ENCODE measurements around the gene KIR2DL1. TPM values are rescaled to one million over a fixed set of nuclear protein-coding genes. Genes with fewer than 3 reads are reported as not detected.

Gene KIR2DL1
- total and polyA plus RNA-seq, 2 of the 4 experiments (the other 2 are of a cell fraction): not detected

- H2BK15ac ChIP-seq (ENCODE audit: low read depth, low read length): no peak within 1 kb of the TSS
- in situ Hi-C loops (cut with MboI; ENCODE audit: low sequenced_read_pairs) (no loop called here), intact Hi-C loops (cut with micrococcal nuclease) (no loop called here), dilution Hi-C loops (cut with HindIII; ENCODE audit: low sequenced_read_pairs, unreplicated experiment) (no loop called here)
- peaks cover 24% of the 10 kb centered on the region; the same call in 1 of the 2 replicates for H3K9me3 ChIP-seq (ENCODE audit: control insufficient read depth, insufficient read depth, low read length)
- H2AFZ ChIP-seq (replicated peaks; ENCODE audit: low read length, poor library complexity): peak within 1 kb of the TSS; percentile 21
- no peak within 1 kb of the TSS for H2BK20ac ChIP-seq (ENCODE audit: low read depth, low read length)
- H2AK5ac ChIP-seq (ENCODE audit: low read depth, low read length): no peak within 1 kb of the TSS
- ATAC-seq (ENCODE audit: low read depth) (no peak), DNase-seq (no peak)
- H3K27me3 ChIP-seq (ENCODE audit: control insufficient read depth, insufficient read depth, low read length): no peaks in the 10 kb centered on the region
- H3K79me1 ChIP-seq (ENCODE audit: low read depth in 1 of 2, low read length in 2 of 2): no peaks in the 10 kb centered on the region
- H2AK9ac ChIP-seq (replicated peaks; ENCODE audit: low read depth, low read length, poor library complexity): no peak within 1 kb of the TSS
- H2BK120ac ChIP-seq (ENCODE audit: low read depth, low read length): no peak within 1 kb of the TSS
- no peak within 1 kb of the TSS for H3K56ac ChIP-seq (ENCODE audit: extremely low read depth, insufficient read depth, low read length)
- H3K4me1 ChIP-seq (ENCODE audit: control insufficient read depth, insufficient read depth, low read length): no peaks in the 10 kb centered on the region
- no peak within 1 kb of the TSS for H4K8ac ChIP-seq (ENCODE audit: low read depth in 2 of 2, low read length in 2 of 2)
- no peak within 1 kb of the TSS for H3K27ac ChIP-seq (ENCODE audit: insufficient read depth, low read length)
- H3K4me3 ChIP-seq (ENCODE audit: insufficient read depth, low read depth, low read length): no peak within 1 kb of the TSS
- H4K91ac ChIP-seq (ENCODE audit: insufficient read depth, low read depth, low read length): no peak within 1 kb of the TSS
- no peaks in the 10 kb centered on the region for H4K20me1 ChIP-seq (ENCODE audit: insufficient read depth, low read length)
- H2BK5ac ChIP-seq (ENCODE audit: low read depth, low read length, poor library complexity, severe bottlenecking): no peak within 1 kb of the TSS
- no peaks in the 10 kb centered on the region for H3K36me3 ChIP-seq (ENCODE audit: control insufficient read depth, insufficient read depth, low read length)
- no peak within 1 kb of the TSS for H3K23ac ChIP-seq (ENCODE audit: low read depth, low read length)
- H3K9ac ChIP-seq (ENCODE audit: low read depth, low read length): no peak within 1 kb of the TSS
- ChIA-PET POLR2A (ENCODE audit: unreplicated experiment) (no interaction called here), CTCF (no interaction called here)
- BruUV-seq (replicated peaks): no TSS peak
- no peak within 1 kb of the TSS for H4K5ac ChIP-seq (ENCODE audit: low read depth, low read length)
- TF ChIP-seq FOS (IDR thresholded peaks at IDR 0.05; ENCODE audit: low read depth, low read length) (no peak), NFE2L2 (IDR thresholded peaks at IDR 0.05; ENCODE audit: low read depth, low read length) (no peak), RFX5 (IDR thresholded peaks at IDR 0.05; ENCODE audit: low read depth, low read length) (no peak), RAD21 (IDR thresholded peaks at IDR 0.05; ENCODE audit: low read length) (no peak), MAFK (IDR thresholded peaks at IDR 0.05; ENCODE audit: low read depth, low read length) (no peak), SMC3 (IDR thresholded peaks at IDR 0.05; ENCODE audit: low read depth, low read length) (no peak), CTCF (conservative IDR thresholded peaks at IDR 0.05; ENCODE audit: low read depth, low read length) (no peak), CEBPB (IDR thresholded peaks at IDR 0.05; ENCODE audit: low read depth, low read length) (no peak), CHD1 (IDR thresholded peaks at IDR 0.05; ENCODE audit: low read depth, low read length) (no peak), MXI1 (IDR thresholded peaks at IDR 0.05; ENCODE audit: borderline replicate concordance, low read depth, low read length) (no peak), USF2 (IDR thresholded peaks at IDR 0.05; ENCODE audit: low read depth, low read length) (no peak), MAZ (IDR thresholded peaks at IDR 0.05; ENCODE audit: borderline replicate concordance, low read depth, low read length) (no peak), RCOR1 (IDR thresholded peaks at IDR 0.05; ENCODE audit: insufficient replicate concordance, low read length) (no peak), BHLHE40 (IDR thresholded peaks at IDR 0.05; ENCODE audit: low read depth, low read length) (no peak), ELK1 (IDR thresholded peaks at IDR 0.05; ENCODE audit: borderline replicate concordance, low read depth, low read length) (no peak), POLR2A (IDR thresholded peaks at IDR 0.05; ENCODE audit: low read depth, low read length) (no peak)
- H3K9me1 ChIP-seq (ENCODE audit: insufficient read depth, low read length): no peaks in the 10 kb centered on the region
- no peak within 1 kb of the TSS for H3K14ac ChIP-seq (replicated peaks; ENCODE audit: low read depth, low read length)
- 67% methylated on average over 3 of the region's 10 CpGs; no CpG with 5 or more reads in 1 of the 2 experiments for WGBS, 2 experiments (ENCODE audit: extremely low coverage in 2 of 2, insufficient read length in 1 of 2)
- H3K4ac ChIP-seq (ENCODE audit: low read depth, low read length): no peak within 1 kb of the TSS
- no peak within 1 kb of the TSS for H3K4me2 ChIP-seq (ENCODE audit: low read depth, low read length)
- no peak within 1 kb of the TSS for H3K18ac ChIP-seq (ENCODE audit: low read depth, low read length)
Observed at GRCh38 chr19:54803410-54803809, 33.8 kb downstream of the KIR2DL1 start, which contains the start of gene KIR2DL4. KIR2DL4 (plus strand) TSS chr19:54803610; CDS start chr19:54803652, 42 bp downstream.

Measured in IMR-90 (cell line).